CD4-positive, alpha-beta memory T cell (primary cell): Measurements from ENCODE around the gene E2F6. TPM values are rescaled to one million over a fixed set of nuclear protein-coding genes. Genes with fewer than 3 reads are reported as not detected.

ENCODE experiments used
- CTCF ChIA-PET: fragments of 350-600 bp; sonication (Branson Sonifier 250); formaldehyde crosslinking; loops from one replicate; lab custom pipeline; 2021; ENCODE audit warnings: inconsistent platforms; ENCODE audit not compliant: partially characterized antibody; lab: Charles Lee
- POLR2A ChIA-PET: fragments of 350-600 bp; sonication (Branson Sonifier 250); formaldehyde crosslinking; loops from one replicate; lab custom pipeline; 2021; ENCODE audit not compliant: partially characterized antibody; lab: Charles Lee
- DNase-seq, 5 donors: peaks; one replicate each; pipeline versions ENCODE4 v3.0.0 to v3.0.0-alpha.2; 2020 to 2022; ENCODE audit warnings: mixed read lengths in 1 of 5
- H3K27ac ChIP-seq: one replicate; pipeline ENCODE4 v1.7.0; 2013; ENCODE audit warnings: low read depth, low read length
- H3K27me3 ChIP-seq: 2 replicates; pipeline ENCODE4 v1.7.0; 2013; ENCODE audit warnings: mild to moderate bottlenecking, low read length, moderate library complexity; ENCODE audit not compliant: insufficient read depth
- H3K36me3 ChIP-seq: 2 replicates; pipeline ENCODE4 v1.7.0; 2013; ENCODE audit warnings: mild to moderate bottlenecking, low read length, moderate library complexity; ENCODE audit not compliant: insufficient read depth
- H3K4me1 ChIP-seq: 2 replicates; pipeline ENCODE4 v1.7.0; 2013; ENCODE audit warnings: mild to moderate bottlenecking, low read length, moderate library complexity; ENCODE audit not compliant: insufficient read depth
- H3K4me3 ChIP-seq, 2 donors: one replicate each; pipeline ENCODE4 v1.7.0; 2013; ENCODE audit warnings: low read length in 2 of 2, mild to moderate bottlenecking in 1 of 2
- H3K9me3 ChIP-seq, 2 donors: one replicate each; pipeline ENCODE4 v1.7.0; 2013; ENCODE audit warnings: low read length in 2 of 2, control low read depth in 1 of 2; ENCODE audit not compliant: control insufficient read depth in 1 of 2
- H3K27ac Mint-ChIP-seq, 7 donors: one replicate each; pipeline ENCODE4 v1.8.0; 2020 to 2021; ENCODE audit warnings: mixed read lengths in 7 of 7, mild to moderate bottlenecking in 6 of 7, inconsistent platforms in 3 of 7, moderate library complexity in 3 of 7
- H3K27me3 Mint-ChIP-seq, 2 donors: one replicate each; pipeline ENCODE4 v1.8.0; 2020 to 2021; ENCODE audit warnings: mixed read lengths in 2 of 2
- H3K36me3 Mint-ChIP-seq, 2 donors: one replicate each; pipeline ENCODE4 v1.8.0; 2020 to 2021; ENCODE audit warnings: mixed read lengths in 2 of 2, inconsistent platforms in 1 of 2, mild to moderate bottlenecking in 1 of 2
- H3K4me1 Mint-ChIP-seq, 4 donors: one replicate each; pipeline ENCODE4 v1.8.0; 2020 to 2021; ENCODE audit warnings: mixed read lengths in 4 of 4, mild to moderate bottlenecking in 1 of 4
- H3K4me3 Mint-ChIP-seq, 8 donors: one replicate each; pipeline ENCODE4 v1.8.0; 2020 to 2021; ENCODE audit warnings: mixed read lengths in 8 of 8, mild to moderate bottlenecking in 7 of 8, moderate library complexity in 6 of 8, inconsistent platforms in 3 of 8
- H3K9me3 Mint-ChIP-seq, 8 donors: one replicate each; pipeline ENCODE4 v1.8.0; 2020 to 2021; ENCODE audit warnings: mixed read lengths in 8 of 8, mild to moderate bottlenecking in 5 of 8, inconsistent platforms in 3 of 8, moderate library complexity in 1 of 8
- intact Hi-C: fragments of 100-400 bp; cut with micrococcal nuclease; formaldehyde crosslinking; loops from one replicate; pipeline ENCODE4 v1.15.1; 2023
- polyA plus RNA-seq, 2 donors: library from polyadenylated mRNA; unstranded; fragments of 300-500 nt; fragmentation: Illumina TruSeq; gene quantifications; one replicate each; pipeline ENCODE4 v1.2.3, GENCODE V29; 2021
- total RNA-seq, 2 experiments: library from RNA; stranded (reverse); gene quantifications; one replicate each; pipeline ENCODE4 v1.2.3, GENCODE V29; 2021

Gene E2F6
- total and polyA plus RNA-seq, 4 experiments from 2014 or later = 3.2 to 8.5 (median 6.2) TPM

GRCh38 chr2:11458753-11459152 lies 7.2 kb downstream of the E2F6 start:
- ChIA-PET POLR2A (interaction anchor here (0.6 kb wide), 1 partner anchor 152 kb away, joined by 3 read pairs; no protein-coding TSS in a partner anchor), CTCF (interaction anchor here (1.3 to 1.4 kb wide), 2 partner anchors 11 to 21 kb away, joined by 3 to 4 read pairs; no protein-coding TSS in a partner anchor)
- Mint-ChIP-seq H3K27ac (no peak overlapping the region), H3K4me3 (no peak overlapping the region), H3K36me3 (peaks cover 0 to 18% of the 10 kb centered on the region in 2 donors), H3K27me3 (no peaks in the 10 kb centered on the region), H3K9me3 (no peaks in the 10 kb centered on the region), H3K4me1 (peaks cover 30 to 53% (median 41%) of the 10 kb centered on the region in 4 donors)
- Histone ChIP-seq H3K9me3 (no peaks in the 10 kb centered on the region), H3K4me3 (no peak overlapping the region), H3K27me3 (no peaks in the 10 kb centered on the region), H3K4me1 (peaks cover 7% of the 10 kb centered on the region), H3K27ac (no peak overlapping the region), H3K36me3 (peaks cover 5% of the 10 kb centered on the region)
- no peak for DNase-seq
- intact Hi-C loops = no loop called here

GRCh38 chr2:11457935-11458334 lies 8.0 kb downstream of the E2F6 start:
- CTCF ChIA-PET = no interaction called here
- intact Hi-C loops = no loop called here

GRCh38 chr2:11456251-11456650 lies 9.7 kb downstream of the E2F6 start:
- Histone ChIP-seq H3K4me1 (no peaks in the 10 kb centered on the region), H3K4me3 (no peak overlapping the region), H3K27ac (no peak overlapping the region), H3K27me3 (no peaks in the 10 kb centered on the region), H3K9me3 (no peaks in the 10 kb centered on the region), H3K36me3 (peaks cover 7% of the 10 kb centered on the region)
- H3K9me3 Mint-ChIP-seq = no peaks in the 10 kb centered on the region
- POLR2A ChIA-PET = no interaction called here
- peaks cover 9 to 33% of the 10 kb centered on the region in 2 donors for H3K36me3 Mint-ChIP-seq
- no peak overlapping the region for H3K4me3 Mint-ChIP-seq
- peaks cover 23 to 37% (median 25%) of the 10 kb centered on the region in 4 donors for H3K4me1 Mint-ChIP-seq
- intact Hi-C loops = no loop called here
- H3K27me3 Mint-ChIP-seq = no peaks in the 10 kb centered on the region
- DNase-seq = no peak
- CTCF ChIA-PET = interaction anchor here (0.8 to 1.6 kb wide), 2 partner anchors 9 to 24 kb away, joined by 3 to 5 read pairs; no protein-coding TSS in a partner anchor
- peak overlapping the region in 1 of 7 donors; percentile 58 for H3K27ac Mint-ChIP-seq

More at GRCh38 chr2:11457935-11458334, 8.0 kb downstream of the E2F6 start:
- Mint-ChIP-seq H3K4me3 (no peak overlapping the region), H3K9me3 (no peaks in the 10 kb centered on the region), H3K27ac (peak overlapping the region in 2 of 7 donors; percentile 16 to 19), H3K36me3 (peaks cover 6 to 24% of the 10 kb centered on the region in 2 donors), H3K27me3 (no peaks in the 10 kb centered on the region), H3K4me1 (peaks cover 28 to 46% (median 33%) of the 10 kb centered on the region in 4 donors)
- no peak for DNase-seq
- no peaks in the 10 kb centered on the region for H3K9me3 ChIP-seq
- no peak overlapping the region for H3K4me3 ChIP-seq
- no peak overlapping the region for H3K27ac ChIP-seq
- peaks cover 7% of the 10 kb centered on the region for H3K4me1 ChIP-seq
- H3K27me3 ChIP-seq = no peaks in the 10 kb centered on the region
- POLR2A ChIA-PET = no interaction called here
- H3K36me3 ChIP-seq = peaks cover 5% of the 10 kb centered on the region

- Mint-ChIP-seq H3K4me1 (peaks cover 18 to 28% (median 20%) of the 10 kb centered on the region in 4 donors), H3K9me3 (no peaks in the 10 kb centered on the region), H3K27ac (no peak overlapping the region), H3K36me3 (peaks cover 16 to 43% of the 10 kb centered on the region in 2 donors), H3K4me3 (no peak overlapping the region), H3K27me3 (no peaks in the 10 kb centered on the region)
- Histone ChIP-seq H3K4me3 (no peak overlapping the region), H3K27me3 (no peaks in the 10 kb centered on the region), H3K27ac (no peak overlapping the region), H3K4me1 (no peaks in the 10 kb centered on the region), H3K9me3 (no peaks in the 10 kb centered on the region), H3K36me3 (peaks cover 8% of the 10 kb centered on the region)
- no peak for DNase-seq
- CTCF ChIA-PET = no interaction called here
- intact Hi-C loops = no loop called here
- POLR2A ChIA-PET = no interaction called here
Observed at GRCh38 chr2:11454824-11455223, 11.1 kb downstream of the E2F6 start.

GRCh38 chr2:11450791-11451190 lies 15.2 kb downstream of the E2F6 start:
- no peak for DNase-seq
- intact Hi-C loops = no loop called here
- H3K9me3 Mint-ChIP-seq = no peaks in the 10 kb centered on the region
- H3K4me1 Mint-ChIP-seq = peaks cover 2 to 4% (median 3%) of the 10 kb centered on the region in 4 donors
- ChIA-PET POLR2A (interaction anchor here (0.7 kb wide), 1 partner anchor 358 kb away, joined by 3 read pairs; no protein-coding TSS in a partner anchor), CTCF (interaction anchor here (1.5 to 1.7 kb wide), 2 partner anchors 318 to 618 kb away, joined by 5 to 16 read pairs; a partner anchor contains a TSS)
- peaks cover 27 to 58% of the 10 kb centered on the region in 2 donors for H3K36me3 Mint-ChIP-seq
- peak overlapping the region in 2 of 7 donors; percentile 19 to 23 for H3K27ac Mint-ChIP-seq
- Histone ChIP-seq H3K27ac (no peak overlapping the region), H3K36me3 (peaks cover 16% of the 10 kb centered on the region), H3K4me1 (no peaks in the 10 kb centered on the region), H3K4me3 (no peak overlapping the region), H3K9me3 (no peaks in the 10 kb centered on the region), H3K27me3 (no peaks in the 10 kb centered on the region)
- no peaks in the 10 kb centered on the region for H3K27me3 Mint-ChIP-seq
- H3K4me3 Mint-ChIP-seq = no peak overlapping the region

- intact Hi-C loops = loop anchor here (1.0 kb wide), 1 partner anchor 212 kb away; no protein-coding TSS in a partner anchor
- CTCF ChIA-PET = interaction anchor here (0.6 to 7.7 kb wide), 8 partner anchors 10 to 613 kb away, joined by 3 to 95 read pairs (median 4); a partner anchor contains a TSS
- H3K4me1 ChIP-seq = no peaks in the 10 kb centered on the region
Observed at GRCh38 chr2:11446733-11447248, 19.2 kb downstream of the E2F6 start.

GRCh38 chr2:11444737-11445136 lies 21.2 kb downstream of the E2F6 start:
- intact Hi-C loops = no loop called here

More at GRCh38 chr2:11446733-11447248, 19.2 kb downstream of the E2F6 start:
- Histone ChIP-seq H3K4me3 (no peak overlapping the region), H3K9me3 (no peaks in the 10 kb centered on the region), H3K36me3 (peaks cover 9% of the 10 kb centered on the region), H3K27ac (no peak overlapping the region), H3K27me3 (no peaks in the 10 kb centered on the region)
- H3K9me3 Mint-ChIP-seq = peaks cover 0 to 2% (median 0%) of the 10 kb centered on the region in 8 donors
- no peaks in the 10 kb centered on the region for H3K27me3 Mint-ChIP-seq
- H3K4me3 Mint-ChIP-seq = no peak overlapping the region
- DNase-seq = peak; percentile 50 to 59 (median 56)
- POLR2A ChIA-PET = interaction anchor here (1.1 kb wide), 1 partner anchor 314 kb away, joined by 4 read pairs; a partner anchor contains a TSS
- H3K4me1 Mint-ChIP-seq = no peaks in the 10 kb centered on the region
- no peak overlapping the region for H3K27ac Mint-ChIP-seq
- peaks cover 45 to 56% of the 10 kb centered on the region in 2 donors for H3K36me3 Mint-ChIP-seq

More at GRCh38 chr2:11444737-11445136, 21.2 kb downstream of the E2F6 start:
- Mint-ChIP-seq H3K36me3 (peaks cover 46 to 47% of the 10 kb centered on the region in 2 donors), H3K9me3 (peaks cover 0 to 5% (median 0%) of the 10 kb centered on the region in 8 donors), H3K27ac (no peak overlapping the region), H3K27me3 (no peaks in the 10 kb centered on the region), H3K4me3 (no peak overlapping the region), H3K4me1 (no peaks in the 10 kb centered on the region)
- Histone ChIP-seq H3K9me3 (no peaks in the 10 kb centered on the region), H3K36me3 (peaks cover 8% of the 10 kb centered on the region), H3K4me1 (no peaks in the 10 kb centered on the region), H3K27me3 (no peaks in the 10 kb centered on the region), H3K4me3 (no peak overlapping the region), H3K27ac (no peak overlapping the region)
- CTCF ChIA-PET = interaction anchor here (7.7 kb wide), 1 partner anchor 313 kb away, joined by 95 read pairs; a partner anchor contains a TSS
- POLR2A ChIA-PET = no interaction called here
- no peak for DNase-seq
